ENCODE measurements around the gene SLC44A1. TPM values are rescaled to one million over a fixed set of nuclear protein-coding genes. Genes with fewer than 3 reads are reported as not detected.

SLC44A1 gene
- polyA plus RNA-seq, 1 of the 3 experiments (the other 2 are of a cell fraction) = 4.5 TPM

DNA sequence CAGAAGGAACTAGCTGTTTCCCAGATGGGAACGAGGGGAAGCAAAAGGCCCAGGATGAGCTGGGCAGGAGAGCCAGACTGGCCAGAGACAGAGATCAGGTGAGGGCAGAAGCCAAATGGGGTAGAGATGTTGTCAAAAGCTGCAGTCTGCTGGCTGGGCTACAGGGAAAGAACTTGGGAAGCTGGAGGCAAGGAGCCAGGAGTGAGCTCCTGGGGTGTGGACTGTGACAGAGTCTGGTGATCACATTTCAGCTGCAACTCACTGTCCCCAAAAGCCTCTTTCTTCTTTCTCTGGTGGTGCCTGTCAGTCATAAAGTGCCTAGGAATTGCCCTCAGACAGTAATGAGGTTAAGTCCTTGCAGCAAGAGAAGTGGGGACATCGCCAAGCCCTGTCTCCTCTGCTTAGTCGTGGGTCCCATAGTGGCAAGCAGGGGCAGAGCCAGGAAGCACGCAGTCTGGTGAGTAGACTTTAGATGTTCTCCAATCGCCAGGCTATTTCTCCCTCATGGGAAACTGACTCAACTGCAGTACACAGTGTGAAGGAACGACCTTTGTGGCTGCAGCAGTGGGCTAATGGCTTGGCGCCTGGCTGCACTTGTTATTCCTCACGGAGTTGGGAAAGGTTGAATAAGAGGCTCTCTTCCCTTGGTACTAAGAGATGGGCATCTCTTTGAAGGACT lies 200.9 kb downstream of the SLC44A1 start:
- no peaks in the 10 kb centered on the region for H3K9me3 ChIP-seq
- H2AFZ ChIP-seq (ENCODE audit: low read depth) = no peak overlapping the region
- H3K27ac ChIP-seq (ENCODE audit: low read depth in 2 of 2, low read length in 1 of 2) = no peak overlapping the region
- peaks cover 0 to 5% of the 10 kb centered on the region in 2 experiments; a peak in 2 of 4 replicates for H3K4me1 ChIP-seq (ENCODE audit: control insufficient read depth in 1 of 2, insufficient read depth in 2 of 2, low read depth in 1 of 2, low read length in 1 of 2)
- no peak for DNase-seq
- no peak overlapping the region for H3K4me2 ChIP-seq
- WGBS (ENCODE audit: low lambda C conversion rate) = 83% methylated on average over 8 of the region's 8 CpGs
- ChIA-PET POLR2A (no interaction called here), CTCF (interaction anchor here (0.6 kb wide), 1 partner anchor 190 kb away, joined by 3 read pairs; no protein-coding TSS in a partner anchor)
- no peaks in the 10 kb centered on the region for H3K36me3 ChIP-seq (replicated peaks in 1 of 2; ENCODE audit: control insufficient read depth in 1 of 2, insufficient read depth in 2 of 2, low read length in 1 of 2)
- peaks cover 5% of the 10 kb centered on the region for H3F3A ChIP-seq (replicated peaks; ENCODE audit: insufficient read depth)
- H3K4me3 ChIP-seq (ENCODE audit: low read depth in 2 of 2, low read length in 1 of 2) = no peak overlapping the region
- TF ChIP-seq FOSL2 (IDR thresholded peaks at IDR 0.05; ENCODE audit: borderline replicate concordance, low read depth) (no peak), POLR2AphosphoS5 (IDR thresholded peaks at IDR 0.05; ENCODE audit: low read depth, low read length) (no peak), PBX3 (IDR thresholded peaks at IDR 0.05) (no peak), EP300 (IDR thresholded peaks at IDR 0.05; ENCODE audit: borderline replicate concordance in 1 of 2, low read depth in 1 of 2, low read length in 1 of 2) (no peak), ELF1 (IDR thresholded peaks at IDR 0.05) (no peak), RFX5 (IDR thresholded peaks at IDR 0.05; ENCODE audit: low read length) (no peak), MEF2A (IDR thresholded peaks at IDR 0.05; ENCODE audit: borderline replicate concordance, low read depth) (no peak), NRF1 (IDR thresholded peaks at IDR 0.05; ENCODE audit: low read depth, low read length) (no peak), SIN3A (IDR thresholded peaks at IDR 0.05; ENCODE audit: borderline replicate concordance, low read depth, low read length) (no peak), GATA2 (CRISPR knock-in tag; IDR thresholded peaks at IDR 0.05) (no peak), GABPA (IDR thresholded peaks at IDR 0.05; ENCODE audit: low read depth) (no peak), YY1 (IDR thresholded peaks at IDR 0.05; ENCODE audit: low read depth) (no peak), EZH2phosphoT487 (IDR thresholded peaks at IDR 0.05; ENCODE audit: borderline replicate concordance, low read depth) (no peak), TAF1 (IDR thresholded peaks at IDR 0.05; ENCODE audit: borderline replicate concordance, low read depth, low read length) (no peak), NFIC (IDR thresholded peaks at IDR 0.05; ENCODE audit: borderline replicate concordance) (no peak), TCF12 (IDR thresholded peaks at IDR 0.05) (no peak)
- TF ChIP-seq, protein P1, sequence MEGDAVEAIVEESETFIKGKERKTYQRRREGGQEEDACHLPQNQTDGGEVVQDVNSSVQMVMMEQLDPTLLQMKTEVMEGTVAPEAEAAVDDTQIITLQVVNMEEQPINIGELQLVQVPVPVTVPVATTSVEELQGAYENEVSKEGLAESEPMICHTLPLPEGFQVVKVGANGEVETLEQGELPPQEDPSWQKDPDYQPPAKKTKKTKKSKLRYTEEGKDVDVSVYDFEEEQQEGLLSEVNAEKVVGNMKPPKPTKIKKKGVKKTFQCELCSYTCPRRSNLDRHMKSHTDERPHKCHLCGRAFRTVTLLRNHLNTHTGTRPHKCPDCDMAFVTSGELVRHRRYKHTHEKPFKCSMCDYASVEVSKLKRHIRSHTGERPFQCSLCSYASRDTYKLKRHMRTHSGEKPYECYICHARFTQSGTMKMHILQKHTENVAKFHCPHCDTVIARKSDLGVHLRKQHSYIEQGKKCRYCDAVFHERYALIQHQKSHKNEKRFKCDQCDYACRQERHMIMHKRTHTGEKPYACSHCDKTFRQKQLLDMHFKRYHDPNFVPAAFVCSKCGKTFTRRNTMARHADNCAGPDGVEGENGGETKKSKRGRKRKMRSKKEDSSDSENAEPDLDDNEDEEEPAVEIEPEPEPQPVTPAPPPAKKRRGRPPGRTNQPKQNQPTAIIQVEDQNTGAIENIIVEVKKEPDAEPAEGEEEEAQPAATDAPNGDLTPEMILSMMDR (IDR thresholded peaks at IDR 0.05) = no peak
- TF ChIP-seq, protein P2, sequence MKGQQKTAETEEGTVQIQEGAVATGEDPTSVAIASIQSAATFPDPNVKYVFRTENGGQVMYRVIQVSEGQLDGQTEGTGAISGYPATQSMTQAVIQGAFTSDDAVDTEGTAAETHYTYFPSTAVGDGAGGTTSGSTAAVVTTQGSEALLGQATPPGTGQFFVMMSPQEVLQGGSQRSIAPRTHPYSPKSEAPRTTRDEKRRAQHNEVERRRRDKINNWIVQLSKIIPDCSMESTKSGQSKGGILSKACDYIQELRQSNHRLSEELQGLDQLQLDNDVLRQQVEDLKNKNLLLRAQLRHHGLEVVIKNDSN (IDR thresholded peaks at IDR 0.05; ENCODE audit: borderline replicate concordance, low read depth) = no peak
- TF ChIP-seq, protein P3, sequence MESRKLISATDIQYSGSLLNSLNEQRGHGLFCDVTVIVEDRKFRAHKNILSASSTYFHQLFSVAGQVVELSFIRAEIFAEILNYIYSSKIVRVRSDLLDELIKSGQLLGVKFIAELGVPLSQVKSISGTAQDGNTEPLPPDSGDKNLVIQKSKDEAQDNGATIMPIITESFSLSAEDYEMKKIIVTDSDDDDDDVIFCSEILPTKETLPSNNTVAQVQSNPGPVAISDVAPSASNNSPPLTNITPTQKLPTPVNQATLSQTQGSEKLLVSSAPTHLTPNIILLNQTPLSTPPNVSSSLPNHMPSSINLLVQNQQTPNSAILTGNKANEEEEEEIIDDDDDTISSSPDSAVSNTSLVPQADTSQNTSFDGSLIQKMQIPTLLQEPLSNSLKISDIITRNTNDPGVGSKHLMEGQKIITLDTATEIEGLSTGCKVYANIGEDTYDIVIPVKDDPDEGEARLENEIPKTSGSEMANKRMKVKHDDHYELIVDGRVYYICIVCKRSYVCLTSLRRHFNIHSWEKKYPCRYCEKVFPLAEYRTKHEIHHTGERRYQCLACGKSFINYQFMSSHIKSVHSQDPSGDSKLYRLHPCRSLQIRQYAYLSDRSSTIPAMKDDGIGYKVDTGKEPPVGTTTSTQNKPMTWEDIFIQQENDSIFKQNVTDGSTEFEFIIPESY (IDR thresholded peaks at IDR 0.05; ENCODE audit: borderline replicate concordance, low read depth) = no peak
- TF ChIP-seq, protein P4, sequence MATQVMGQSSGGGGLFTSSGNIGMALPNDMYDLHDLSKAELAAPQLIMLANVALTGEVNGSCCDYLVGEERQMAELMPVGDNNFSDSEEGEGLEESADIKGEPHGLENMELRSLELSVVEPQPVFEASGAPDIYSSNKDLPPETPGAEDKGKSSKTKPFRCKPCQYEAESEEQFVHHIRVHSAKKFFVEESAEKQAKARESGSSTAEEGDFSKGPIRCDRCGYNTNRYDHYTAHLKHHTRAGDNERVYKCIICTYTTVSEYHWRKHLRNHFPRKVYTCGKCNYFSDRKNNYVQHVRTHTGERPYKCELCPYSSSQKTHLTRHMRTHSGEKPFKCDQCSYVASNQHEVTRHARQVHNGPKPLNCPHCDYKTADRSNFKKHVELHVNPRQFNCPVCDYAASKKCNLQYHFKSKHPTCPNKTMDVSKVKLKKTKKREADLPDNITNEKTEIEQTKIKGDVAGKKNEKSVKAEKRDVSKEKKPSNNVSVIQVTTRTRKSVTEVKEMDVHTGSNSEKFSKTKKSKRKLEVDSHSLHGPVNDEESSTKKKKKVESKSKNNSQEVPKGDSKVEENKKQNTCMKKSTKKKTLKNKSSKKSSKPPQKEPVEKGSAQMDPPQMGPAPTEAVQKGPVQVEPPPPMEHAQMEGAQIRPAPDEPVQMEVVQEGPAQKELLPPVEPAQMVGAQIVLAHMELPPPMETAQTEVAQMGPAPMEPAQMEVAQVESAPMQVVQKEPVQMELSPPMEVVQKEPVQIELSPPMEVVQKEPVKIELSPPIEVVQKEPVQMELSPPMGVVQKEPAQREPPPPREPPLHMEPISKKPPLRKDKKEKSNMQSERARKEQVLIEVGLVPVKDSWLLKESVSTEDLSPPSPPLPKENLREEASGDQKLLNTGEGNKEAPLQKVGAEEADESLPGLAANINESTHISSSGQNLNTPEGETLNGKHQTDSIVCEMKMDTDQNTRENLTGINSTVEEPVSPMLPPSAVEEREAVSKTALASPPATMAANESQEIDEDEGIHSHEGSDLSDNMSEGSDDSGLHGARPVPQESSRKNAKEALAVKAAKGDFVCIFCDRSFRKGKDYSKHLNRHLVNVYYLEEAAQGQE (IDR thresholded peaks at IDR 0.05; ENCODE audit: low read depth, low read length) = no peak
- no peak overlapping the region for H3K9ac ChIP-seq
- H3K9me2 ChIP-seq = no peaks in the 10 kb centered on the region
- H3K79me2 ChIP-seq (ENCODE audit: insufficient read depth) = peaks cover 21% of the 10 kb centered on the region
- H3K27me3 ChIP-seq (ENCODE audit: insufficient read depth) = no peaks in the 10 kb centered on the region
- H4K20me1 ChIP-seq (ENCODE audit: insufficient read depth) = peaks cover 8% of the 10 kb centered on the region; the same call in 1 of the 2 replicates
